HCT116 (cell line): ENCODE data around the gene SMIM35. TPM values are rescaled to one million over a fixed set of nuclear protein-coding genes. Genes with fewer than 3 reads are reported as not detected.

Experiments
- ATAC-seq: fragments of 200-7000 bp; cut with Tn5 transposase; 2 replicates; pipeline ENCODE4 v1.9.1; 2020; ENCODE audit warnings: mild to moderate bottlenecking, moderate library complexity
- BruUV-seq: library from RNA; stranded (reverse); fragments of 400-500 nt; replicated peaks from 2 replicates; lab custom pipeline; 2021; lab: Mats Ljungman, UMichigan
- CTCF ChIA-PET: fragments of 300-600 bp; sonication (Branson Sonifier 250); formaldehyde crosslinking; loops from one replicate; lab custom pipeline; 2021; ENCODE audit warnings: antibody characterized with exemption; lab: Charles Lee
- POLR2A ChIA-PET: fragments of 300-600, 350-600 bp; sonication (Branson Sonifier 250); formaldehyde crosslinking; loops from one replicate; lab custom pipeline; 2021; ENCODE audit warnings: antibody characterized with exemption; lab: Charles Lee
- RAD21 ChIA-PET, 2 experiments: fragments of 300-600 bp; sonication (Branson Sonifier 250); formaldehyde crosslinking; loops; one replicate each; lab custom pipeline; 2023; ENCODE audit warnings: low total read pairs in 2 of 2; ENCODE audit not compliant: uncharacterized antibody in 2 of 2, unreplicated experiment in 2 of 2, low non-redundant PET in 1 of 2; lab: Charles Lee
- DNase-seq: peaks from one replicate; pipeline ENCODE4 v3.0.0-alpha.2; 2010; ENCODE audit warnings: low read depth, low spot score
- H2AFZ ChIP-seq: fragments of 200-600 bp; shearing (Covaris generic), sonication (generic); 2 replicates; pipeline ENCODE4 v1.6.1; 2017; ENCODE audit warnings: low read depth, mixed run types, mixed read lengths, antibody characterized with exemption, low read length; ENCODE audit not compliant: poor library complexity, severe bottlenecking
- H3K27ac ChIP-seq: 2 replicates; pipeline ENCODE4 v1.5.1; 2012; ENCODE audit warnings: low read depth, low read length
- H3K27me3 ChIP-seq: fragments of 200-600 bp; sonication (generic); 2 replicates; pipeline ENCODE4 v1.6.1; 2016; ENCODE audit warnings: mixed run types, low read length, mixed read lengths; ENCODE audit not compliant: insufficient read depth
- H3K36me3 ChIP-seq, 2 experiments: fragments of 200-500 bp in 1 of 2; fragments of 200-600 bp in 1 of 2; sonication (Bioruptor generic) in 1 of 2; sonication (generic) in 1 of 2; 2 replicates each; pipeline versions ENCODE4 v1.5.1 to v1.6.1; 2014 to 2016; ENCODE audit warnings: low read length in 2 of 2, inconsistent platforms in 1 of 2, mixed read lengths in 1 of 2, mixed run types in 1 of 2; ENCODE audit not compliant: insufficient read depth in 2 of 2, control insufficient read depth in 1 of 2
- H3K4me1 ChIP-seq, 2 experiments: fragments of 200-600 bp in 1 of 2; sonication (generic) in 1 of 2; 2 replicates each; pipeline versions ENCODE4 v1.5.1 to v1.6.1; 2012 to 2017; ENCODE audit warnings: low read length in 2 of 2, inconsistent platforms in 1 of 2, mild to moderate bottlenecking in 1 of 2, mixed read lengths in 1 of 2, mixed run types in 1 of 2, moderate library complexity in 1 of 2; ENCODE audit not compliant: insufficient read depth in 2 of 2, control insufficient read depth in 1 of 2
- H3K4me2 ChIP-seq: fragments of 200-600 bp; sonication (generic); 2 replicates; pipeline ENCODE4 v1.6.1; 2017; ENCODE audit warnings: mixed run types, low read length, mixed read lengths
- H3K4me3 ChIP-seq, 2 experiments: fragments of 200-600 bp in 1 of 2; sonication (generic) in 1 of 2; replicated peaks in 1 of 2; 2 replicates each; pipeline ENCODE4 v1.5.1; 2011 to 2016; ENCODE audit warnings: low read length in 2 of 2, control low read depth in 1 of 2, low read depth in 1 of 2, mild to moderate bottlenecking in 1 of 2, mixed read lengths in 1 of 2, mixed run types in 1 of 2
- H3K79me2 ChIP-seq: fragments of 200-600 bp; sonication (generic); 2 replicates; pipeline ENCODE4 v1.6.1; 2017; ENCODE audit warnings: mild to moderate bottlenecking, mixed run types, low read length, moderate library complexity, mixed read lengths; ENCODE audit not compliant: insufficient read depth
- H3K9ac ChIP-seq: fragments of 200-600 bp; sonication (generic); 2 replicates; pipeline ENCODE4 v1.6.1; 2016; ENCODE audit warnings: low read length, mixed read lengths
- H3K9me2 ChIP-seq: fragments of 200-600 bp; sonication (generic), shearing (Covaris generic); 2 replicates; pipeline ENCODE4 v1.6.1; 2017; ENCODE audit warnings: mixed run types, mild to moderate bottlenecking, moderate library complexity; ENCODE audit not compliant: insufficient read depth
- H3K9me3 ChIP-seq, 2 experiments: fragments of 200-500 bp in 1 of 2; fragments of 200-600 bp in 1 of 2; sonication (Bioruptor generic) in 1 of 2; sonication (generic) in 1 of 2; 2 replicates each; pipeline ENCODE4 v1.6.1; 2014 to 2017; ENCODE audit warnings: low read length in 2 of 2, mixed read lengths in 2 of 2, inconsistent platforms in 1 of 2, low read depth in 1 of 2, mild to moderate bottlenecking in 1 of 2, mixed run types in 1 of 2, moderate library complexity in 1 of 2; ENCODE audit not compliant: control insufficient read depth in 1 of 2, insufficient read depth in 1 of 2
- H4K20me1 ChIP-seq: fragments of 200-600 bp; sonication (generic), shearing (Covaris generic); 2 replicates; pipeline ENCODE4 v1.6.1; 2017; ENCODE audit warnings: mixed run types, mild to moderate bottlenecking, moderate library complexity; ENCODE audit not compliant: insufficient read depth
- ATF3 ChIP-seq: IDR thresholded peaks from 2 replicates; pipeline ENCODE4 v1.6.1; 2012
- CEBPB ChIP-seq: IDR thresholded peaks from 2 replicates; pipeline ENCODE4 v1.6.1; 2012; ENCODE audit warnings: low read depth
- CTCF ChIP-seq, 3 experiments: fragments of 200-600 bp in 1 of 3; sonication (generic) in 1 of 3; IDR thresholded peaks in 2 of 3; conservative IDR thresholded peaks in 1 of 3; 2 replicates each; pipeline ENCODE4 v1.5.1; 2012 to 2017; ENCODE audit warnings: low read depth in 2 of 3, low read length in 2 of 3, antibody characterized with exemption in 1 of 3, borderline replicate concordance in 1 of 3, control low read depth in 1 of 3, mild to moderate bottlenecking in 1 of 3, mixed read lengths in 1 of 3, mixed run types in 1 of 3, moderate library complexity in 1 of 3; ENCODE audit not compliant: insufficient read depth in 1 of 3
- EGR1 ChIP-seq: IDR thresholded peaks from 2 replicates; pipeline ENCODE4 v1.6.1; 2012; ENCODE audit warnings: low read depth
- ELF1 ChIP-seq: IDR thresholded peaks from 2 replicates; pipeline ENCODE4 v1.6.1; 2012; ENCODE audit warnings: low read depth, borderline replicate concordance
- EZH2 ChIP-seq: fragments of 200-600 bp; sonication (generic); IDR thresholded peaks from 2 replicates; pipeline ENCODE4 v1.6.1; 2017; ENCODE audit warnings: antibody characterized with exemption, mixed run types
- FOSL1 ChIP-seq: IDR thresholded peaks from 2 replicates; pipeline ENCODE4 v1.6.1; 2012; ENCODE audit warnings: low read depth
- SIN3A ChIP-seq: IDR thresholded peaks from 2 replicates; pipeline ENCODE4 v1.6.1; 2012; ENCODE audit warnings: low read depth
- ZFX ChIP-seq: fragments of 450-650 bp; IDR thresholded peaks from 2 replicates; pipeline ENCODE4 v1.6.1; 2017
- intact Hi-C: fragments of 100-400 bp; cut with micrococcal nuclease; formaldehyde crosslinking; loops from 2 replicates; pipeline ENCODE4 v1.10.0; 2022
- total RNA-seq: library from RNA; stranded (reverse); gene quantifications from one replicate; pipeline ENCODE4 v1.2.1, GENCODE V29; 2021; ENCODE audit not compliant: unreplicated experiment
- TF ChIP-seq, protein P1 (sequence below): IDR thresholded peaks from 2 replicates; pipeline ENCODE4 v1.6.1; 2012
- TF ChIP-seq, protein P2 (sequence below): IDR thresholded peaks from 2 replicates; pipeline ENCODE4 v1.6.1; 2012; ENCODE audit warnings: low read depth

SMIM35 gene
- total RNA-seq, 1 experiment from 2014 or later = not detected

DNA sequence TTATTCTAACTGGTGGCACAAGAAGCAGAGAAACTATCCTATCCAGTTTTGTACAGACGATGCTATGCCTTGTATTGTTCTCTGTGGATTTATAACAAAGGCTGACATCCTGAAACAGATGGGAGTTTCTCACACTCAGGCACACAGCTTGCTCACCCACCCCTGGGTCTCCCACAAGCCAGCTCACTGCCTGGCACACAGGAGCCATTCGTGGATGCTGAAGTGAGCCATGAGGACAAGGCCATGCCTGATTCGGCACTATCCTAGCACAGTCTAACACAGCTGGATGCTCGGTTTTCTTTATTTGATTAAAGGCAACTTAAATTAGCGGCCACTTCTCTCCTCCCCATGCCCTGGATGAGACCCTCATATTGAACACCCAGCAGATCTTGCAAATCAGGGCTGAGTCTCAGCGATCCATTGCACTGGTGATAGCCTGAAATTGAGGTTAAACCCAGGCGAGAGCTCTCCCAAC is 35.6 kb downstream of the SMIM35 start:
- no peak for TF ChIP-seq EGR1
- no peak for TF ChIP-seq CEBPB
- TF ChIP-seq, protein P1, sequence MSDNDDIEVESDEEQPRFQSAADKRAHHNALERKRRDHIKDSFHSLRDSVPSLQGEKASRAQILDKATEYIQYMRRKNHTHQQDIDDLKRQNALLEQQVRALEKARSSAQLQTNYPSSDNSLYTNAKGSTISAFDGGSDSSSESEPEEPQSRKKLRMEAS = no peak
- TF ChIP-seq ATF3 = no peak
- TF ChIP-seq FOSL1 = no peak
- no peak for TF ChIP-seq ZFX
- POLR2A ChIA-PET = no interaction called here
- intact Hi-C loops = no loop called here
- DNase-seq (no peak), ATAC-seq (no peak)
- Histone ChIP-seq H3K79me2 (no peaks in the 10 kb centered on the region), H3K4me1 (peaks cover 0 to 6% of the 10 kb centered on the region in 2 experiments; a peak in 2 of 4 replicates), H2AFZ (no peak overlapping the region), H3K4me2 (no peak overlapping the region), H3K36me3 (no peaks in the 10 kb centered on the region), H4K20me1 (no peaks in the 10 kb centered on the region), H3K4me3 (no peak overlapping the region), H3K9ac (no peak overlapping the region), H3K9me2 (no peaks in the 10 kb centered on the region), H3K27me3 (no peaks in the 10 kb centered on the region; the same call in 1 of the 2 replicates), H3K27ac (no peak overlapping the region), H3K9me3 (no peaks in the 10 kb centered on the region)
- RAD21 ChIA-PET = no interaction called here
- CTCF ChIA-PET = interaction anchor here (3.7 kb wide), 1 partner anchor 105 kb away, joined by 44 read pairs; no protein-coding TSS in a partner anchor
- no TSS peak for BruUV-seq

DNA sequence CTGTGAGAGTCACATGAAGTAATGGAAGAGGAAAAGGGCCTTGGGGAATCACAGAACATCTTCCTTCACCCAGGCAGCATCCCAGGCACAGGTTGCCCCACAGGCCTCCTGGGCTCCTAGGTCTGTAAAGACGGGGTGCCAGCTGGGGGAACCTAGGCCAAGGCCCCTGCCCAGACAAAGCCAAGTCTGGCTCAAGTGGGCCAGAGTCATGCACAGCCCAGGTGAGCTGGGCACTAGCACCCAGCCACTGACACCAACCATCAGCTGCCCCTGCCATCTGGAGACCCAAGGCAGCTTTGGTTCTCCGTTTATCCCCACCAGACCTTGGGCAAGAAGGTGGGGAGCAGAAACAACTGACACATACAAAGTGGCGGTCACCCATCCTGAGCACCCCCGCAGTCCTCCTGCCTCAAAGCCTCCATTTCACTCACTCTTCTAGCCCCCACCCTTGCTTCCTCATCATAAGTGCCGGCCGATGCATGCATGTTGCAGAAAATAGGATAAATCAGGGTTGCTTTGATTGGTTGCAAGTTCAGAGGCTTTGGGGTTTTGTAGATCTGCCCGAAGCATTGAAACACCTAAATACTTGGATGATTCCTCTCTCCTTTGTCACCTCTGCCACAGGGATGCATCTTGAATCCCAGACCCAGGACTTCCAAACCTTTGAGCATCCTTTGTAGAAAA is 36.4 kb downstream of the SMIM35 start:
- no peak overlapping the region for H2AFZ ChIP-seq
- ChIA-PET POLR2A (no interaction called here), RAD21 (no interaction called here), CTCF (interaction anchor here (3.7 kb wide), 1 partner anchor 104 kb away, joined by 44 read pairs; no protein-coding TSS in a partner anchor)
- no peak overlapping the region for H3K9ac ChIP-seq
- peaks cover 4% of the 10 kb centered on the region; the same call in 1 of the 2 replicates for H3K27me3 ChIP-seq
- peaks cover 0 to 6% of the 10 kb centered on the region in 2 experiments; a peak in 2 of 4 replicates for H3K4me1 ChIP-seq
- H3K36me3 ChIP-seq = no peaks in the 10 kb centered on the region
- ATAC-seq = no peak
- intact Hi-C loops = no loop called here
- DNase-seq = no peak
- no peak overlapping the region for H3K27ac ChIP-seq
- no peaks in the 10 kb centered on the region for H4K20me1 ChIP-seq
- no peaks in the 10 kb centered on the region for H3K9me3 ChIP-seq
- no peak overlapping the region for H3K4me2 ChIP-seq
- TF ChIP-seq CTCF (IDR thresholded peaks at IDR 0.05 in 2 of 3, conservative IDR thresholded peaks at IDR 0.05 in 1 of 3; ENCODE audit: borderline replicate concordance in 1 of 3, insufficient read depth in 1 of 3, low read depth in 2 of 3, low read length in 2 of 3) = no peak
- TF ChIP-seq, protein P2, sequence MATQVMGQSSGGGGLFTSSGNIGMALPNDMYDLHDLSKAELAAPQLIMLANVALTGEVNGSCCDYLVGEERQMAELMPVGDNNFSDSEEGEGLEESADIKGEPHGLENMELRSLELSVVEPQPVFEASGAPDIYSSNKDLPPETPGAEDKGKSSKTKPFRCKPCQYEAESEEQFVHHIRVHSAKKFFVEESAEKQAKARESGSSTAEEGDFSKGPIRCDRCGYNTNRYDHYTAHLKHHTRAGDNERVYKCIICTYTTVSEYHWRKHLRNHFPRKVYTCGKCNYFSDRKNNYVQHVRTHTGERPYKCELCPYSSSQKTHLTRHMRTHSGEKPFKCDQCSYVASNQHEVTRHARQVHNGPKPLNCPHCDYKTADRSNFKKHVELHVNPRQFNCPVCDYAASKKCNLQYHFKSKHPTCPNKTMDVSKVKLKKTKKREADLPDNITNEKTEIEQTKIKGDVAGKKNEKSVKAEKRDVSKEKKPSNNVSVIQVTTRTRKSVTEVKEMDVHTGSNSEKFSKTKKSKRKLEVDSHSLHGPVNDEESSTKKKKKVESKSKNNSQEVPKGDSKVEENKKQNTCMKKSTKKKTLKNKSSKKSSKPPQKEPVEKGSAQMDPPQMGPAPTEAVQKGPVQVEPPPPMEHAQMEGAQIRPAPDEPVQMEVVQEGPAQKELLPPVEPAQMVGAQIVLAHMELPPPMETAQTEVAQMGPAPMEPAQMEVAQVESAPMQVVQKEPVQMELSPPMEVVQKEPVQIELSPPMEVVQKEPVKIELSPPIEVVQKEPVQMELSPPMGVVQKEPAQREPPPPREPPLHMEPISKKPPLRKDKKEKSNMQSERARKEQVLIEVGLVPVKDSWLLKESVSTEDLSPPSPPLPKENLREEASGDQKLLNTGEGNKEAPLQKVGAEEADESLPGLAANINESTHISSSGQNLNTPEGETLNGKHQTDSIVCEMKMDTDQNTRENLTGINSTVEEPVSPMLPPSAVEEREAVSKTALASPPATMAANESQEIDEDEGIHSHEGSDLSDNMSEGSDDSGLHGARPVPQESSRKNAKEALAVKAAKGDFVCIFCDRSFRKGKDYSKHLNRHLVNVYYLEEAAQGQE = no peak
- TF ChIP-seq EGR1 = no peak
- TF ChIP-seq SIN3A = no peak
- TF ChIP-seq EZH2 = no peak
- TF ChIP-seq ELF1 = no peak
- no peak for TF ChIP-seq ZFX
- H3K4me3 ChIP-seq = no peak overlapping the region
- H3K79me2 ChIP-seq = no peaks in the 10 kb centered on the region
- no peaks in the 10 kb centered on the region for H3K9me2 ChIP-seq
- BruUV-seq = no TSS peak
